Measurements from ENCODE around the gene SLMAP. TPM values are rescaled to one million over a fixed set of nuclear protein-coding genes. Genes with fewer than 3 reads are reported as not detected.
A peak's percentile ranks its signal among the peaks of the same experiment; 100 is the strongest.

Gene SLMAP
- total and polyA plus RNA-seq, 2 of the 13 experiments (the other 11 are each of a cell fraction or from before 2014, with no cell fraction given) = 24.0 to 48.3 TPM

DNA sequence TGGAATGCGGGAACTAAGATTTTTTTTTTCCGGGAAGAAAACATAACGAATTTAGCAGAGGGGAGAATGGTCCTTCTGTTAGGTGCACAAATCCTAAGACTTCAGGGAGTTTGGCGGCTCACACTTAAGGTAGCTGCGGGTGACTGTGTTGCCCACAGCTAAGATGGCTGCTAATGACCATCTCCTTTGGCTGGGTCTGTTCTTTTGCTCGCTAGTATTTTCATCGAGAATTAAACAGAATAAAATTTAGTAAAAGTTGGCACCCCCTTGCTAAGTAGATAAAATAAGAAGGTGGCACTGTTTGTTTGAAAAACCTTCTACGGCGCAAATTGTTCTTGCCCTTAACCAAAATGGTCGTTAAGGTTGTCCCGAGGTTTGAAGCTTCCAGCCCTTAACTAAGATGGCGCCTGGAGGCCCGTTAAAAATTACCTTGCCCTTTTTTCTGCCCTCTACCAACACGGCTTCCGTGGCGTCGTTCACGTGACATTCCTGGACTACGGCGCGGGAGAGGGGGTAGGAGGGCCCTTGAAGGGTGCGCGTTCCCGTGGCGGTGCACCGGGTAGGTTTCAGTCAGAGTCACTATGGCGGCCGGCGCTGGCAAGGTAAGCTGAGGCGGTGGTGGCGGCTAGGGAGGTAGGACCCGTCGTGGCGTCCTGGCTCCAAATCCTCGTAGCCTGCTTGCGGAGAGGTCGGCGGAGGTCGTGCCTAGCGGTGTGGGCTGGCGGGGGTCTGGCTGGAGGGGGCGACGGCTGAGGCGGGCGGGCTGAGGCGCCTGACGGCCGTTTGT is at the start of gene SLMAP (continued):
- TF ChIP-seq, protein P1, sequence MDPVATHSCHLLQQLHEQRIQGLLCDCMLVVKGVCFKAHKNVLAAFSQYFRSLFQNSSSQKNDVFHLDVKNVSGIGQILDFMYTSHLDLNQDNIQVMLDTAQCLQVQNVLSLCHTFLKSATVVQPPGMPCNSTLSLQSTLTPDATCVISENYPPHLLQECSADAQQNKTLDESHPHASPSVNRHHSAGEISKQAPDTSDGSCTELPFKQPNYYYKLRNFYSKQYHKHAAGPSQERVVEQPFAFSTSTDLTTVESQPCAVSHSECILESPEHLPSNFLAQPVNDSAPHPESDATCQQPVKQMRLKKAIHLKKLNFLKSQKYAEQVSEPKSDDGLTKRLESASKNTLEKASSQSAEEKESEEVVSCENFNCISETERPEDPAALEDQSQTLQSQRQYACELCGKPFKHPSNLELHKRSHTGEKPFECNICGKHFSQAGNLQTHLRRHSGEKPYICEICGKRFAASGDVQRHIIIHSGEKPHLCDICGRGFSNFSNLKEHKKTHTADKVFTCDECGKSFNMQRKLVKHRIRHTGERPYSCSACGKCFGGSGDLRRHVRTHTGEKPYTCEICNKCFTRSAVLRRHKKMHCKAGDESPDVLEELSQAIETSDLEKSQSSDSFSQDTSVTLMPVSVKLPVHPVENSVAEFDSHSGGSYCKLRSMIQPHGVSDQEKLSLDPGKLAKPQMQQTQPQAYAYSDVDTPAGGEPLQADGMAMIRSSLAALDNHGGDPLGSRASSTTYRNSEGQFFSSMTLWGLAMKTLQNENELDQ (CRISPR knock-in tag; IDR thresholded peaks at IDR 0.05; ENCODE audit: borderline replicate concordance) = no peak
- TF ChIP-seq, protein P2, sequence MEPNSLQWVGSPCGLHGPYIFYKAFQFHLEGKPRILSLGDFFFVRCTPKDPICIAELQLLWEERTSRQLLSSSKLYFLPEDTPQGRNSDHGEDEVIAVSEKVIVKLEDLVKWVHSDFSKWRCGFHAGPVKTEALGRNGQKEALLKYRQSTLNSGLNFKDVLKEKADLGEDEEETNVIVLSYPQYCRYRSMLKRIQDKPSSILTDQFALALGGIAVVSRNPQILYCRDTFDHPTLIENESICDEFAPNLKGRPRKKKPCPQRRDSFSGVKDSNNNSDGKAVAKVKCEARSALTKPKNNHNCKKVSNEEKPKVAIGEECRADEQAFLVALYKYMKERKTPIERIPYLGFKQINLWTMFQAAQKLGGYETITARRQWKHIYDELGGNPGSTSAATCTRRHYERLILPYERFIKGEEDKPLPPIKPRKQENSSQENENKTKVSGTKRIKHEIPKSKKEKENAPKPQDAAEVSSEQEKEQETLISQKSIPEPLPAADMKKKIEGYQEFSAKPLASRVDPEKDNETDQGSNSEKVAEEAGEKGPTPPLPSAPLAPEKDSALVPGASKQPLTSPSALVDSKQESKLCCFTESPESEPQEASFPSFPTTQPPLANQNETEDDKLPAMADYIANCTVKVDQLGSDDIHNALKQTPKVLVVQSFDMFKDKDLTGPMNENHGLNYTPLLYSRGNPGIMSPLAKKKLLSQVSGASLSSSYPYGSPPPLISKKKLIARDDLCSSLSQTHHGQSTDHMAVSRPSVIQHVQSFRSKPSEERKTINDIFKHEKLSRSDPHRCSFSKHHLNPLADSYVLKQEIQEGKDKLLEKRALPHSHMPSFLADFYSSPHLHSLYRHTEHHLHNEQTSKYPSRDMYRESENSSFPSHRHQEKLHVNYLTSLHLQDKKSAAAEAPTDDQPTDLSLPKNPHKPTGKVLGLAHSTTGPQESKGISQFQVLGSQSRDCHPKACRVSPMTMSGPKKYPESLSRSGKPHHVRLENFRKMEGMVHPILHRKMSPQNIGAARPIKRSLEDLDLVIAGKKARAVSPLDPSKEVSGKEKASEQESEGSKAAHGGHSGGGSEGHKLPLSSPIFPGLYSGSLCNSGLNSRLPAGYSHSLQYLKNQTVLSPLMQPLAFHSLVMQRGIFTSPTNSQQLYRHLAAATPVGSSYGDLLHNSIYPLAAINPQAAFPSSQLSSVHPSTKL (CRISPR knock-in tag; IDR thresholded peaks at IDR 0.05) = peak; percentile 40; the same call in 1 of the 2 replicates
- TF ChIP-seq PATZ1 (CRISPR knock-in tag; IDR thresholded peaks at IDR 0.05) (peak; percentile 75), NR1H2 (CRISPR knock-in tag; IDR thresholded peaks at IDR 0.05; ENCODE audit: borderline replicate concordance, low read depth) (no peak), NFYC (CRISPR knock-in tag; IDR thresholded peaks at IDR 0.05) (no peak; the same call in 1 of the 2 replicates), MEIS1 (CRISPR knock-in tag; IDR thresholded peaks at IDR 0.05; ENCODE audit: borderline replicate concordance) (peak; percentile 16; the same call in 1 of the 2 replicates), ZNF329 (CRISPR knock-in tag; IDR thresholded peaks at IDR 0.05; ENCODE audit: low read depth) (no peak), TRIM24 (CRISPR knock-in tag; IDR thresholded peaks at IDR 0.05) (no peak), SNAPC5 (CRISPR knock-in tag; IDR thresholded peaks at IDR 0.05; ENCODE audit: borderline replicate concordance) (no peak), RFX3 (CRISPR knock-in tag; IDR thresholded peaks at IDR 0.05) (no peak), POLR2A (IDR thresholded peaks at IDR 0.05; ENCODE audit: insufficient read depth in 1 of 2, low read depth in 2 of 2, low read length in 2 of 2) (peak; percentile 83 to 91), MAX (IDR thresholded peaks at IDR 0.05) (peak; percentile 79), SNRNP70 (IDR thresholded peaks at IDR 0.05; ENCODE audit: low read depth, low read length) (no peak)
- TF ChIP-seq, protein P3, sequence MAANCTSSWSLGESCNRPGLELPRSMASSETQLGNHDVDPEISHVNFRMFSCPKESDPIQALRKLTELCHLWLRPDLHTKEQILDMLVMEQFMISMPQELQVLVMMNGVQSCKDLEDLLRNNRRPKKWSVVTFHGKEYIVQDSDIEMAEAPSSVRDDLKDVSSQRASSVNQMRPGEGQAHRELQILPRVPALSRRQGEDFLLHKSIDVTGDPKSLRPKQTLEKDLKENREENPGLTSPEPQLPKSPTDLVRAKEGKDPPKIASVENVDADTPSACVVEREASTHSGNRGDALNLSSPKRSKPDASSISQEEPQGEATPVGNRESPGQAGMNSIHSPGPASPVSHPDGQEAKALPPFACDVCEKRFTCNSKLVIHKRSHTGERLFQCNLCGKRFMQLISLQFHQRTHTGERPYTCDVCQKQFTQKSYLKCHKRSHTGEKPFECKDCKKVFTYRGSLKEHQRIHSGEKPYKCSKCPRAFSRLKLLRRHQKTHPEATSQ (CRISPR knock-in tag; IDR thresholded peaks at IDR 0.05; ENCODE audit: borderline replicate concordance) = no peak
- TF ChIP-seq, protein P4, sequence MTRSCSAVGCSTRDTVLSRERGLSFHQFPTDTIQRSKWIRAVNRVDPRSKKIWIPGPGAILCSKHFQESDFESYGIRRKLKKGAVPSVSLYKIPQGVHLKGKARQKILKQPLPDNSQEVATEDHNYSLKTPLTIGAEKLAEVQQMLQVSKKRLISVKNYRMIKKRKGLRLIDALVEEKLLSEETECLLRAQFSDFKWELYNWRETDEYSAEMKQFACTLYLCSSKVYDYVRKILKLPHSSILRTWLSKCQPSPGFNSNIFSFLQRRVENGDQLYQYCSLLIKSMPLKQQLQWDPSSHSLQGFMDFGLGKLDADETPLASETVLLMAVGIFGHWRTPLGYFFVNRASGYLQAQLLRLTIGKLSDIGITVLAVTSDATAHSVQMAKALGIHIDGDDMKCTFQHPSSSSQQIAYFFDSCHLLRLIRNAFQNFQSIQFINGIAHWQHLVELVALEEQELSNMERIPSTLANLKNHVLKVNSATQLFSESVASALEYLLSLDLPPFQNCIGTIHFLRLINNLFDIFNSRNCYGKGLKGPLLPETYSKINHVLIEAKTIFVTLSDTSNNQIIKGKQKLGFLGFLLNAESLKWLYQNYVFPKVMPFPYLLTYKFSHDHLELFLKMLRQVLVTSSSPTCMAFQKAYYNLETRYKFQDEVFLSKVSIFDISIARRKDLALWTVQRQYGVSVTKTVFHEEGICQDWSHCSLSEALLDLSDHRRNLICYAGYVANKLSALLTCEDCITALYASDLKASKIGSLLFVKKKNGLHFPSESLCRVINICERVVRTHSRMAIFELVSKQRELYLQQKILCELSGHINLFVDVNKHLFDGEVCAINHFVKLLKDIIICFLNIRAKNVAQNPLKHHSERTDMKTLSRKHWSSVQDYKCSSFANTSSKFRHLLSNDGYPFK (CRISPR knock-in tag; IDR thresholded peaks at IDR 0.05; ENCODE audit: borderline replicate concordance) = peak; percentile 97
